Breast epithelium (tissue), 4 donors: ENCODE data around the gene APOM. TPM values are rescaled to one million over a fixed set of nuclear protein-coding genes. Genes with fewer than 3 reads are reported as not detected.

Experiments used
- DNase-seq, 2 donors: peaks; one replicate each; pipeline ENCODE4 v3.0.0-alpha.2; 2019; ENCODE audit warnings: low spot score in 2 of 2
- H3K27ac ChIP-seq, 2 donors: fragments of 200-600 bp; sonication (generic) in 1 of 2; one replicate each; pipeline ENCODE4 v1.5.1; 2016 to 2019; ENCODE audit warnings: mild to moderate bottlenecking in 1 of 2
- H3K27me3 ChIP-seq, 2 donors: fragments of 200-600 bp; sonication (generic) in 1 of 2; one replicate each; pipeline versions ENCODE4 v1.5.1 to v1.6.0; 2017 to 2019; ENCODE audit warnings: control low read depth in 1 of 2, mild to moderate bottlenecking in 1 of 2
- H3K36me3 ChIP-seq: fragments of 200-600 bp; one replicate; pipeline ENCODE4 v1.5.1; 2019
- H3K4me1 ChIP-seq, 2 donors: fragments of 200-600 bp; sonication (generic); one replicate each; pipeline ENCODE4 v1.5.1; 2016 to 2019; ENCODE audit warnings: control low read depth in 1 of 2
- H3K4me3 ChIP-seq, 3 donors: fragments of 200-600 bp; sonication (generic); 1 replicate in 2 of 3; 2 replicates in 1 of 3; pipeline ENCODE4 v1.5.1; 2016 to 2019; ENCODE audit warnings: mild to moderate bottlenecking in 3 of 3, moderate library complexity in 2 of 3
- H3K9me3 ChIP-seq, 2 donors: fragments of 200-600 bp; sonication (generic) in 1 of 2; one replicate each; pipeline ENCODE4 v1.5.1; 2016 to 2019; ENCODE audit warnings: control low read depth in 1 of 2
- POLR2A ChIP-seq: fragments of 450-650 bp; IDR thresholded peaks from one replicate; pipeline ENCODE4 v1.6.1; 2016; ENCODE audit warnings: antibody characterized with exemption, mild to moderate bottlenecking, moderate library complexity
- POLR2AphosphoS5 ChIP-seq, 3 donors: sonication (generic); formaldehyde crosslinking; IDR thresholded peaks; one replicate each; pipeline ENCODE4 v1.6.1; 2017; ENCODE audit warnings: antibody characterized with exemption in 3 of 3
- intact Hi-C: fragments of 100-400 bp; cut with DNase I; formaldehyde crosslinking; loops from one replicate; pipeline ENCODE4 v1.15.1; 2023; ENCODE audit warnings: low total_unique reads
- total RNA-seq, 3 donors: library from RNA; depleted of rRNA; stranded (reverse); fragments of >200 nt; gene quantifications; one replicate each; pipeline ENCODE4 v1.1.0, GENCODE V29; 2016
- TF ChIP-seq, protein P1 (sequence below), 3 donors: fragments of 450-650 bp; IDR thresholded peaks; one replicate each; pipeline ENCODE4 v1.5.1; 2016 to 2017; ENCODE audit warnings: antibody characterized with exemption in 3 of 3, mild to moderate bottlenecking in 3 of 3, moderate library complexity in 3 of 3

The APOM gene
- total RNA-seq, 3 donors from 2014 or later = 1.3 to 4.8 (median 4.6) TPM

DNA sequence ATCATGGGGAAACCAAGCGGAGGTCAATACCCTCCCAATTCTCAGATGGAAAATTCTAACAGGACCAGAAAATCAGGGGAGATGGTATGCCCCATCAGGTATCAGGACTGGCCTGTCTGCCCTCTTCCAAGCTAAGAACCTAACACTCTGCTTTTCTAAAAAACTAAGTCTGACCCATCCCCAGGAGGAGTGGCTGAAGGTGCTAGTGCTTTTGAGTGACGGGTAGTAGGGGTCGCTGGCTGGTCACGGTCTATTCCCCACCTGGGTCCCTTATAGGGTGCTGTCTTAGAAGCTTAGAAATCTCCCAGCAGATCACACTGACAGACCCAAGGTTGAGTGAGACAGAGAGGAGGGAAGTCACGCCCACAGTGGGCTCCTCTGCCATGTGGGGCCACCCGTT is 37.8 kb downstream of the APOM start:
- no peak overlapping the region for H3K4me3 ChIP-seq
- H3K4me1 ChIP-seq = no peaks in the 10 kb centered on the region
- no peak for TF ChIP-seq POLR2AphosphoS5 (IDR thresholded peaks at IDR 0.05)
- TF ChIP-seq POLR2A = no peak
- TF ChIP-seq, protein P1, sequence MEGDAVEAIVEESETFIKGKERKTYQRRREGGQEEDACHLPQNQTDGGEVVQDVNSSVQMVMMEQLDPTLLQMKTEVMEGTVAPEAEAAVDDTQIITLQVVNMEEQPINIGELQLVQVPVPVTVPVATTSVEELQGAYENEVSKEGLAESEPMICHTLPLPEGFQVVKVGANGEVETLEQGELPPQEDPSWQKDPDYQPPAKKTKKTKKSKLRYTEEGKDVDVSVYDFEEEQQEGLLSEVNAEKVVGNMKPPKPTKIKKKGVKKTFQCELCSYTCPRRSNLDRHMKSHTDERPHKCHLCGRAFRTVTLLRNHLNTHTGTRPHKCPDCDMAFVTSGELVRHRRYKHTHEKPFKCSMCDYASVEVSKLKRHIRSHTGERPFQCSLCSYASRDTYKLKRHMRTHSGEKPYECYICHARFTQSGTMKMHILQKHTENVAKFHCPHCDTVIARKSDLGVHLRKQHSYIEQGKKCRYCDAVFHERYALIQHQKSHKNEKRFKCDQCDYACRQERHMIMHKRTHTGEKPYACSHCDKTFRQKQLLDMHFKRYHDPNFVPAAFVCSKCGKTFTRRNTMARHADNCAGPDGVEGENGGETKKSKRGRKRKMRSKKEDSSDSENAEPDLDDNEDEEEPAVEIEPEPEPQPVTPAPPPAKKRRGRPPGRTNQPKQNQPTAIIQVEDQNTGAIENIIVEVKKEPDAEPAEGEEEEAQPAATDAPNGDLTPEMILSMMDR (IDR thresholded peaks at IDR 0.05) = no peak
- H3K9me3 ChIP-seq = no peaks in the 10 kb centered on the region
- intact Hi-C loops = loop anchor here (10.0 kb wide), 1 partner anchor 261 kb away; the partner anchor contains the start of genes NELFE and SKIC2
- no peak for DNase-seq
- no peak overlapping the region for H3K27ac ChIP-seq
- no peaks in the 10 kb centered on the region for H3K36me3 ChIP-seq
- no peaks in the 10 kb centered on the region for H3K27me3 ChIP-seq

DNA sequence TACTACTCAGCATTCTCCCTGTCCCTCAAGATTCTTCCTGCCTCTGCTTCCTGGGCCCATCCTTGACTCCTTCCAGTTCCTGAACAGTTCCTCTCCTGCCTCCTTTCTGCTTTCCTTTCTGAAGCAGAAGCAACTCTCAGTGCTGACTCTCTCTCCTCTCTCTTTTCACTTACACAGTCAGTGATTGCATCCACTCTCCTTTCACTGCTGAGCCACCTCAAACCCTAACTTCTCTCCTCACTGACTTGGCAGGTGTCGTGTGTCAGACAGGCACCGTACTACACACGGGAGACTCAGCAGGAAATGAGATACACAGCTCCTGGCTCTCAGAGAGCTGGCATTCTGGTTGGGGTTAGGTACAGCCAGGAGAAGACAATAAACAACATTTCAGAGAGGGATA is 41.9 kb downstream of the APOM start:
- intact Hi-C loops = loop anchor here (10.0 kb wide), 1 partner anchor 257 kb away; the partner anchor contains the start of genes NELFE and SKIC2
- TF ChIP-seq POLR2AphosphoS5 (IDR thresholded peaks at IDR 0.05) (no peak), POLR2A (no peak)
- TF ChIP-seq, protein P1 (IDR thresholded peaks at IDR 0.05) = no peak

DNA sequence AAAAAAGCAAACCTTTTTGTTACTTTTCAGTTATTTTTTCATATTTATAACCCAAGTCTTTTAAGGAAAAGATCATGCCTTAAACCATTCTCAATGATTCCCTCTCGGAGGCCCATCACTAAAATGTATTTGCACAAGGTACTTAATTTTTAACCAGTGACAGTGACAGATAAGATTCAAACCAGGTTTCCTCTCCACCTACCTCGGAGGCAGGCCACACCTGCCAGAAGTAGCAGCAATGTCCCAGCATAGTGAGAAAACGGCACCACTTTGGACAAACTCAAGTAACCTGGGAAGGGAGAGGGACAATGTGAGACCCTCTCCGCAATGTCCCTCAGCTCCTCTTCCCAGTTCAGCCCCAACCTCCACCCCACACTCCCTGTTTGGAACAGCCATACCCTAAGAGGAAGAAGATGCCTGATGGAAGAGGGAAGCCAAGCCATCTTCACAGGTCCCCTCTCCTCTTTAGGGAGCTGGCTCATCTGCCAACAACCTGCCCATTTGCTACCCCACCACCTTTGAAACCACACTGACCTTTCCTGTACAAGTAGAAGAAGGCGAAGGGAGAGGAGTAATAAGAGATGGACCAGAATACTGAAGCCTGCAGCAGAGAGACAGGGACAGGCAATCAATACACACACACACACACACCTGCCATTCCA is 45.2 kb downstream of the APOM start:
- no peak for DNase-seq
- H3K4me1 ChIP-seq = peaks cover 4 to 17% of the 10 kb centered on the region in 2 donors
- H3K36me3 ChIP-seq = no peaks in the 10 kb centered on the region
- H3K4me3 ChIP-seq = peak overlapping the region in 1 of 3 donors; percentile 90
- H3K9me3 ChIP-seq = no peaks in the 10 kb centered on the region
- no peak overlapping the region for H3K27ac ChIP-seq
- TF ChIP-seq POLR2AphosphoS5 (IDR thresholded peaks at IDR 0.05) = no peak
- no peak for TF ChIP-seq POLR2A
- TF ChIP-seq, protein P1 (IDR thresholded peaks at IDR 0.05) = no peak
- no peaks in the 10 kb centered on the region for H3K27me3 ChIP-seq
- intact Hi-C loops = loop anchor here (10.0 kb wide), 1 partner anchor 64 kb away; the partner anchor contains the start of gene SAPCD1

More for the DNA sequence above, 41.9 kb downstream of the APOM start:
- H3K4me1 ChIP-seq = peaks cover 4 to 11% of the 10 kb centered on the region in 2 donors
- no peaks in the 10 kb centered on the region for H3K36me3 ChIP-seq
- H3K4me3 ChIP-seq = no peak overlapping the region
- H3K27me3 ChIP-seq = no peaks in the 10 kb centered on the region
- H3K9me3 ChIP-seq = no peaks in the 10 kb centered on the region
- H3K27ac ChIP-seq = peak overlapping the region in 1 of 2 donors; percentile 1
- DNase-seq = no peak

DNA sequence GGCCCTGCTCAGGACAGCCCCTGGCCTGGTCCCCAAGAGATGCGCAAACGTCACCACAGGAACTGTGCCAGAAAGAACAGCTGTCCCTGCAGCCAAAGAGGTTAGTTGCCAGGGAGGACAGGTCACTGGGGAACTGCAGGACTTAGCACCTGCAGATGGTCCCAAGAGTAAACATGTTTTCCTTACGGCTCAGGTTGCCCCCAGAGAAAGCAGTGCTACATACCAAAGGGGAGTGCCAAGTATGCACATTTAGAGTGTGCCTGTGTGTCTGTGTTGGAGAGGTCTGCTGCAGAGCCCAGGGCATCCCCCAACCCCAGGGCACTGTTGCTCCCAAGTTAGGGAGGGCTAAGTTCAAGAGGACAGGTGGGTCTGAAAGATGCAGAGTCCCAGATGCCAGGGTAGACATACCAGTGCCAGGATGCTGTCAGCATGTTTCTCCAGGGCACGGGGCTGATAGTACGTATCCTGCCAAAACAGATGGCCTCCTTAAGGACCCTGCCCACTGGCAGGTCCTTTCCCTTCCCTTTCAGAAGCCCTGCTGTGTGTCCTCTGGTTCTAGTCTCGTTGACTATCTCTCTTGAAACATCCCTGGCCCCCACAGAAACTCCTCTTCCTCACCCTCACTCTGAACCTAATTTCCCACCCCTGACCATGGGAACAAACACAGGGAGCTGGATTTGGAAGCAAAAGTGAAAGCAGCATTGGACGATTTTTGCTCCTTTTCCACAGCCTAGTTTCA is 46.1 kb downstream of the APOM start:
- no peaks in the 10 kb centered on the region for H3K36me3 ChIP-seq
- TF ChIP-seq, protein P1 (IDR thresholded peaks at IDR 0.05) = no peak
- TF ChIP-seq POLR2AphosphoS5 (IDR thresholded peaks at IDR 0.05) (no peak), POLR2A (no peak)
- DNase-seq = no peak
- intact Hi-C loops = loop anchor here (1.0 to 10.0 kb wide), 2 partner anchors 16 to 63 kb away; partner anchors contain the start of gene SAPCD1
- H3K9me3 ChIP-seq = no peaks in the 10 kb centered on the region
- peaks cover 4 to 17% of the 10 kb centered on the region in 2 donors for H3K4me1 ChIP-seq
- H3K27me3 ChIP-seq = no peaks in the 10 kb centered on the region
- peak overlapping the region; percentile 5 to 99 for H3K27ac ChIP-seq
- H3K4me3 ChIP-seq = peak overlapping the region; percentile 79 to 90 (median 86)
